Measurements from ENCODE around the gene CRX. TPM values are rescaled to one million over a fixed set of nuclear protein-coding genes. Genes with fewer than 3 reads are reported as not detected.
"Not testable (repeated sequence)": the region's sequence is repeated elsewhere in the genome, so short reads cannot be mapped to it uniquely, and the experiment has no call there.

CRX gene
- total and polyA plus RNA-seq, 2 of the 13 experiments (the other 11 are each of a cell fraction or from before 2014, with no cell fraction given), result not detected

GRCh38 chr19:47858231-47858630 is 36.5 kb downstream of the CRX start:
- H3K27ac ChIP-seq (ENCODE audit: extremely low read length, insufficient read depth, low read length); H2AFZ ChIP-seq (ENCODE audit: low read length); CTCF ChIA-PET (ENCODE audit: low intra/inter-chr PET ratio, low total read pairs); H3K9ac ChIP-seq (ENCODE audit: insufficient read depth, low read depth, low read length); in situ Hi-C loops (cut with HindIII; ENCODE audit: extremely low pct_ligation_motif_present, low pct_unique_long_range_greater_than_20kb); H4K20me1 ChIP-seq (ENCODE audit: insufficient read depth, low read length); H3K4me3 ChIP-seq (replicated peaks in 1 of 3; ENCODE audit: insufficient read depth in 1 of 3, low read depth in 2 of 3, low read length in 3 of 3); H3K4me2 ChIP-seq (ENCODE audit: low read depth, low read length); H3K9me3 ChIP-seq (ENCODE audit: low read length); H3K79me2 ChIP-seq (ENCODE audit: insufficient read depth, low read length); FAIRE-seq; H3K27me3 ChIP-seq (ENCODE audit: control insufficient read depth in 1 of 2, insufficient read depth in 2 of 2, low read length in 2 of 2); BruUV-seq (replicated peaks); intact Hi-C loops (cut with micrococcal nuclease; ENCODE audit: unreplicated experiment); POLR2A ChIA-PET; H3K36me3 ChIP-seq (replicated peaks in 1 of 2; ENCODE audit: control insufficient read depth in 1 of 2, insufficient read depth in 2 of 2, low read length in 2 of 2); TF ChIP-seq CREB1 (CRISPR knock-in tag; IDR thresholded peaks at IDR 0.05): not testable (repeated sequence)
- 0 out of 2 replicates have a peak, but pooled peaks have one; percentile 13 for TF ChIP-seq NR2F6 (IDR thresholded peaks at IDR 0.05)
- TF ChIP-seq NR2F6 (CRISPR knock-in tag; IDR thresholded peaks at IDR 0.05), result peak; percentile 38; the same call in 1 of the 2 replicates
- peak; percentile 97 for TF ChIP-seq FOSL2 (CRISPR knock-in tag; IDR thresholded peaks at IDR 0.05)
- TF ChIP-seq ATF3 (CRISPR knock-in tag; IDR thresholded peaks at IDR 0.05), result peak; percentile 84
- TF ChIP-seq ZNF460 (CRISPR knock-in tag; IDR thresholded peaks at IDR 0.05; ENCODE audit: borderline replicate concordance), result peak; percentile 69; the same call in 1 of the 2 replicates
- 0 out of 2 replicates have a peak, but pooled peaks have one; percentile 44 for TF ChIP-seq CREB1 (IDR thresholded peaks at IDR 0.05)
- 0 out of 2 replicates have a peak, but pooled peaks have one; percentile 12 for TF ChIP-seq ZNF687 (CRISPR knock-in tag; IDR thresholded peaks at IDR 0.05)
- TF ChIP-seq ARID5B (CRISPR knock-in tag; IDR thresholded peaks at IDR 0.05), result peak; percentile 33; the same call in 1 of the 2 replicates
- peak; percentile 72; the same call in 1 of the 2 replicates for TF ChIP-seq JUND (CRISPR knock-in tag; IDR thresholded peaks at IDR 0.05)
- TF ChIP-seq NR2C2 (CRISPR knock-in tag; IDR thresholded peaks at IDR 0.05; ENCODE audit: borderline replicate concordance), result peak; percentile 62
- TF ChIP-seq NR2F1 (CRISPR knock-in tag; IDR thresholded peaks at IDR 0.05), result peak; percentile 74 to 80
- peak; percentile 50 for TF ChIP-seq RARA (CRISPR knock-in tag; IDR thresholded peaks at IDR 0.05)
- TF ChIP-seq RXRA (CRISPR knock-in tag; IDR thresholded peaks at IDR 0.05), result peak; percentile 42; the same call in 1 of the 2 replicates
- TF ChIP-seq FOSL1 (CRISPR knock-in tag; IDR thresholded peaks at IDR 0.05; ENCODE audit: borderline replicate concordance), result peak; percentile 69; the same call in 1 of the 2 replicates
- ATAC-seq (peak; percentile 46), DNase-seq (ENCODE audit: low spot score) (peak; percentile 54)
- H3K4me1 ChIP-seq (ENCODE audit: insufficient read depth, low read length), result peaks cover 11% of the 10 kb centered on the region; the same call in 1 of the 2 replicates
- 5% methylated on average over 9 of the region's 9 CpGs for WGBS (ENCODE audit: low lambda C conversion rate)

All from HepG2 (cell line).